Keratinocyte (primary cell): ENCODE measurements around the gene RNF212B. TPM values are rescaled to one million over a fixed set of nuclear protein-coding genes. Genes with fewer than 3 reads are reported as not detected.

Experiments
- DNase-seq: peaks from one replicate; pipeline ENCODE4 v3.0.0-alpha.2; 2011; ENCODE audit warnings: low read depth, missing footprints, low spot score
- FAIRE-seq: peaks from 2 replicates; lab custom pipeline; 2011; peaks lifted over from hg19 to GRCh38; lab: Jason Lieb, UNC
- H2AFZ ChIP-seq: 2 replicates; pipeline ENCODE4 v1.6.0; 2012; ENCODE audit warnings: low read length, control low read depth, inconsistent platforms; ENCODE audit not compliant: control insufficient read depth
- H3K27ac ChIP-seq: 2 replicates; pipeline ENCODE4 v1.5.1; 2011; ENCODE audit warnings: low read length; ENCODE audit not compliant: control insufficient read depth, insufficient read depth
- H3K27me3 ChIP-seq: 3 replicates; pipeline ENCODE4 v1.6.0; 2011; ENCODE audit warnings: low read length; ENCODE audit not compliant: control insufficient read depth, insufficient read depth; ENCODE audit errors: extremely low read depth
- H3K36me3 ChIP-seq, 2 experiments: 2 replicates in 1 of 2; 3 replicates in 1 of 2; pipeline ENCODE4 v1.5.1; 2011; ENCODE audit warnings: low read length in 2 of 2, mild to moderate bottlenecking in 1 of 2; ENCODE audit not compliant: control insufficient read depth in 2 of 2, insufficient read depth in 2 of 2; ENCODE audit errors: extremely low read depth in 1 of 2
- H3K4me1 ChIP-seq: 3 replicates; pipeline ENCODE4 v1.5.1; 2011; ENCODE audit warnings: low read length; ENCODE audit not compliant: control insufficient read depth, insufficient read depth; ENCODE audit errors: extremely low read depth
- H3K4me2 ChIP-seq: 3 replicates; pipeline ENCODE4 v1.6.0; 2011; ENCODE audit warnings: low read depth, low read length; ENCODE audit not compliant: control insufficient read depth, insufficient read depth; ENCODE audit errors: extremely low read depth
- H3K4me3 ChIP-seq, 3 experiments: fragments of 200-600 bp in 1 of 3; sonication (generic) in 1 of 3; 2 replicates in 2 of 3; 3 replicates in 1 of 3; pipeline ENCODE4 v1.5.1; 2011 to 2016; ENCODE audit warnings: low read length in 3 of 3, mild to moderate bottlenecking in 3 of 3, control low read depth in 2 of 3, inconsistent platforms in 1 of 3, low read depth in 1 of 3, mixed read lengths in 1 of 3, mixed run types in 1 of 3, moderate library complexity in 1 of 3; ENCODE audit not compliant: control insufficient read depth in 2 of 3, insufficient read depth in 2 of 3; ENCODE audit errors: extremely low read depth in 1 of 3
- H3K79me2 ChIP-seq: 2 replicates; pipeline ENCODE4 v1.6.0; 2012; ENCODE audit warnings: low read length; ENCODE audit not compliant: control insufficient read depth, insufficient read depth
- H3K9ac ChIP-seq: 3 replicates; pipeline ENCODE4 v1.6.0; 2011; ENCODE audit warnings: low read length; ENCODE audit not compliant: control insufficient read depth, insufficient read depth; ENCODE audit errors: extremely low read depth
- H3K9me1 ChIP-seq: 3 replicates; pipeline ENCODE4 v1.6.0; 2011; ENCODE audit warnings: low read length; ENCODE audit not compliant: control insufficient read depth, insufficient read depth; ENCODE audit errors: extremely low read depth
- H3K9me3 ChIP-seq: 2 replicates; pipeline ENCODE4 v1.5.1; 2012; ENCODE audit warnings: low read depth, low read length; ENCODE audit not compliant: control insufficient read depth
- H4K20me1 ChIP-seq: 3 replicates; pipeline ENCODE4 v1.6.0; 2011; ENCODE audit warnings: low read length; ENCODE audit not compliant: control insufficient read depth, insufficient read depth; ENCODE audit errors: extremely low read depth
- EZH2 ChIP-seq: IDR thresholded peaks from one replicate; pipeline ENCODE4 v1.6.1; 2012; ENCODE audit warnings: inconsistent platforms, mild to moderate bottlenecking, low read length, moderate library complexity
- dilution Hi-C: fragments of 300-500 bp; cut with MboI; formaldehyde crosslinking; loops from one replicate; pipeline ENCODE4 v1.7.0; 2020; ENCODE audit warnings: low sequenced_read_pairs; ENCODE audit not compliant: extremely low pct_ligation_motif_present
- polyA plus RNA-seq, 5 experiments: library from polyadenylated mRNA; depleted of rRNA in 3 of 5; stranded (reverse) in 3 of 5; stranded (forward) in 1 of 5; unstranded in 1 of 5; fragments of >200 nt; gene quantifications; 1 replicate in 1 of 5; 2 replicates in 3 of 5; 3 replicates in 1 of 5; pipeline versions ENCODE4 v1.2.1 to v1.2.3, GENCODE V29; 2011 to 2012; ENCODE audit warnings: missing spikeins in 2 of 5, low read depth in 1 of 5, low replicate concordance in 1 of 5
- TF ChIP-seq, protein P1 (sequence below), 3 experiments: IDR thresholded peaks in 1 of 3; conservative IDR thresholded peaks in 1 of 3; optimal IDR thresholded peaks in 1 of 3; 2 replicates in 2 of 3; 3 replicates in 1 of 3; pipeline versions ENCODE3 to v1.5.1; 2011; ENCODE audit warnings: low read length in 3 of 3, mild to moderate bottlenecking in 3 of 3, moderate library complexity in 2 of 3, control low read depth in 1 of 3, inconsistent platforms in 1 of 3; ENCODE audit not compliant: insufficient read depth in 2 of 3; ENCODE audit errors: extremely low read depth in 1 of 3

Gene RNF212B
- polyA plus RNA-seq, 1 donor (not counting 4 experiments of a cell fraction or from before 2014, with no cell fraction given), result not detected

DNA sequence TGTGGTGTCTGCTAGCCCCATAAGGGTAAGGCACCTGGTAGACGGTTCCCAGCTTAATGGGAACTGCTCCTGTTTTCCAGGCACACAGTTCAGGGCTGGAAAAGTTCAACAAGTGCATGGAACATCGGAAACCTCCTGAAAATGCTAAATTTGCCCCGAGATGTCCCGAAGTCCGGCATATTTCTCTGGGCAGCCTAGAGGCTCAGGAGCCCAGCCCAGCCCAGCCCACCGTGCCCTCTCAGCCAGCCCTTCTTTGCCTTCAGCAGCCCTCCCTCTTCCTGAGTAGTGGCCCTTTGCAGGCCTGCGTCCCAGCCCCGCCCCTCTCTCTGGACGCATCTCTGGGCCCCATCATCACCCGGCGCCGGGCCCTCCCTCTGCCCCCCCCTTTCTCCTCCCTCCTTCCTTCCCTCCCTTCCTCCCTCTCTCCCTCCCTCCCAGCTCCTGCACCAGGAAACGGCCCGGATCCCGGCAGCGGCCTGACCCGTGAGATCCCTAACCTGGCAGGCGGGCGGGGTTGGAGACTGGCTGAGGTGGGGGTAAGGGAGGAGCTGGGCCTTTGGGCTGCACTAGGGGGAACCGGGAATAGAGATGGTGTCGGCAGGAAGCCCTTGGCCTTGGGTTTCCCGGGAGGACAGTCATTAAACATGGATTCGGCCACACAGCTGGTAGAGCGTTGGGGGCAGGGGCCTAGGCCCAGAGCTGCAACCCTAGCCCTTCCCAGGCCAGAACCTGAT is 68.8 kb downstream of the RNF212B start, which contains the start of gene BCL2L2:
Gene BCL2L2, plus strand, starts transcription at position 422 of the 734 bp plus-strand sequence. CDS start 935 bp downstream, outside the sequence.
- no peaks in the 10 kb centered on the region for H3K9me3 ChIP-seq
- no peaks in the 10 kb centered on the region for H3K27me3 ChIP-seq
- peak within 1 kb of the TSS; percentile 86 for H3K4me2 ChIP-seq
- dilution Hi-C loops, result no loop called here
- H3K9ac ChIP-seq, result peak within 1 kb of the TSS; percentile 98
- peaks cover 38% of the 10 kb centered on the region for H3K4me1 ChIP-seq
- peaks cover 48% of the 10 kb centered on the region for H3K79me2 ChIP-seq
- FAIRE-seq (no peak), DNase-seq (no peak)
- H3K9me1 ChIP-seq, result peaks cover 4% of the 10 kb centered on the region
- H3K4me3 ChIP-seq, result peak within 1 kb of the TSS; percentile 81 to 92 (median 90)
- peak within 1 kb of the TSS; percentile 95 for H2AFZ ChIP-seq
- TF ChIP-seq, protein P1, sequence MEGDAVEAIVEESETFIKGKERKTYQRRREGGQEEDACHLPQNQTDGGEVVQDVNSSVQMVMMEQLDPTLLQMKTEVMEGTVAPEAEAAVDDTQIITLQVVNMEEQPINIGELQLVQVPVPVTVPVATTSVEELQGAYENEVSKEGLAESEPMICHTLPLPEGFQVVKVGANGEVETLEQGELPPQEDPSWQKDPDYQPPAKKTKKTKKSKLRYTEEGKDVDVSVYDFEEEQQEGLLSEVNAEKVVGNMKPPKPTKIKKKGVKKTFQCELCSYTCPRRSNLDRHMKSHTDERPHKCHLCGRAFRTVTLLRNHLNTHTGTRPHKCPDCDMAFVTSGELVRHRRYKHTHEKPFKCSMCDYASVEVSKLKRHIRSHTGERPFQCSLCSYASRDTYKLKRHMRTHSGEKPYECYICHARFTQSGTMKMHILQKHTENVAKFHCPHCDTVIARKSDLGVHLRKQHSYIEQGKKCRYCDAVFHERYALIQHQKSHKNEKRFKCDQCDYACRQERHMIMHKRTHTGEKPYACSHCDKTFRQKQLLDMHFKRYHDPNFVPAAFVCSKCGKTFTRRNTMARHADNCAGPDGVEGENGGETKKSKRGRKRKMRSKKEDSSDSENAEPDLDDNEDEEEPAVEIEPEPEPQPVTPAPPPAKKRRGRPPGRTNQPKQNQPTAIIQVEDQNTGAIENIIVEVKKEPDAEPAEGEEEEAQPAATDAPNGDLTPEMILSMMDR (optimal IDR thresholded peaks at IDR 0.05 in 1 of 3, IDR thresholded peaks at IDR 0.05 in 1 of 3, conservative IDR thresholded peaks at IDR 0.05 in 1 of 3; ENCODE audit: extremely low read depth in 1 of 3, insufficient read depth in 2 of 3, low read length in 3 of 3), result no peak
- TF ChIP-seq EZH2, result no peak
- peaks cover 5% of the 10 kb centered on the region for H4K20me1 ChIP-seq
- peak within 1 kb of the TSS; percentile 92 for H3K27ac ChIP-seq
- H3K36me3 ChIP-seq, result peaks cover 22 to 30% of the 10 kb centered on the region in 2 experiments

DNA sequence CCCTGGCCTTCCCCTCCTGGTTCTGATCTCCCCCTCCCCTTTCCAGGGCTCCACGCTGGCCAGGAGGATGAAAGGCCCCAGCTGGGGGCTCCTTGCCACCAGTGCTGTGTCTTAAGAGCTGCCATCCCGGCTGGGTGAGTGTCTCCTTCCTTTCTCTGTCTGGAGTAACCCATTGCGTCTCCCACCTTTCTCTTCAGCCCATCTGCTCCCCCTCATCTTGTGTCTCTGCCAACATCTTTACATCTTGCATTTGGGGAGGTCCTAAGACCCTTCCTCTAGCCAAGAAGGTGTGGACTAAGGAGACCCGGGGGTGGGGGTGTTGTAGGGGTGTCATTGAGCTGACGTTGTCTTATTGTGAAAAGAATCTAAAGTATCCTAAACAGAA is 69.4 kb downstream of the RNF212B start:
- peaks cover 4% of the 10 kb centered on the region for H3K9me1 ChIP-seq
- H3K36me3 ChIP-seq, result peaks cover 25 to 32% of the 10 kb centered on the region in 2 experiments
- H3K79me2 ChIP-seq, result peaks cover 51% of the 10 kb centered on the region
- H3K4me3 ChIP-seq, result peak overlapping the region; percentile 81 to 92 (median 90)
- H4K20me1 ChIP-seq, result peaks cover 5% of the 10 kb centered on the region
- no peak overlapping the region for H2AFZ ChIP-seq
- no peak for DNase-seq
- FAIRE-seq, result no peak
- TF ChIP-seq EZH2, result no peak
- TF ChIP-seq, protein P1 (optimal IDR thresholded peaks at IDR 0.05 in 1 of 3, IDR thresholded peaks at IDR 0.05 in 1 of 3, conservative IDR thresholded peaks at IDR 0.05 in 1 of 3; ENCODE audit: extremely low read depth in 1 of 3, insufficient read depth in 2 of 3, low read length in 3 of 3), result no peak
- H3K9ac ChIP-seq, result peak overlapping the region; percentile 98
- H3K9me3 ChIP-seq, result no peaks in the 10 kb centered on the region
- H3K27me3 ChIP-seq, result no peaks in the 10 kb centered on the region
- peak overlapping the region; percentile 86 for H3K4me2 ChIP-seq
- dilution Hi-C loops, result no loop called here
- peaks cover 38% of the 10 kb centered on the region for H3K4me1 ChIP-seq
- H3K27ac ChIP-seq, result peak overlapping the region; percentile 92
